ENCODE data around the gene TMEM121.
"Not testable (repeated sequence)": the region's sequence is repeated elsewhere in the genome, so short reads cannot be mapped to it uniquely, and the experiment has no call there.

Gene TMEM121

GRCh38 chr14:105576525-105577088, 50.2 kb downstream of the TMEM121 start:
- TF ChIP-seq CTCF (conservative IDR thresholded peaks at IDR 0.05; ENCODE audit: control insufficient read depth, insufficient read depth, low read depth, low read length) = no peak
- no peak overlapping the region for H3K4me3 ChIP-seq (ENCODE audit: control insufficient read depth, low read depth, low read length)
- no peak for DNase-seq (ENCODE audit: low read depth)

- no peak for TF ChIP-seq CTCF (conservative IDR thresholded peaks at IDR 0.05; ENCODE audit: control insufficient read depth, insufficient read depth, low read depth, low read length)
- DNase-seq (ENCODE audit: low read depth) = no peak
- no peak overlapping the region for H3K4me3 ChIP-seq (ENCODE audit: control insufficient read depth, low read depth, low read length)
Observed at GRCh38 chr14:105577314-105577861, 51.0 kb downstream of the TMEM121 start.

- H3K4me3 ChIP-seq (ENCODE audit: control insufficient read depth, low read depth, low read length) = no peak overlapping the region
- no peak for DNase-seq (ENCODE audit: low read depth)
- no peak for TF ChIP-seq CTCF (conservative IDR thresholded peaks at IDR 0.05; ENCODE audit: control insufficient read depth, insufficient read depth, low read depth, low read length)
Observed at GRCh38 chr14:105578070-105578469, 51.7 kb downstream of the TMEM121 start.

GRCh38 chr14:105579221-105579620, 52.8 kb downstream of the TMEM121 start:
- not testable (repeated sequence) for DNase-seq (ENCODE audit: low read depth); H3K4me3 ChIP-seq (ENCODE audit: control insufficient read depth, low read depth, low read length)
